ENCODE measurements around the gene PTPRN2.

Gene PTPRN2

GRCh38 chr7:158500651-158501052 lies 87.0 kb downstream of the PTPRN2 start:
- TF ChIP-seq FOXA1 (IDR thresholded peaks at IDR 0.05) (no peak), L3MBTL2 (conservative IDR thresholded peaks at IDR 0.05) (no peak), NFRKB (IDR thresholded peaks at IDR 0.05) (no peak), ELF4 (IDR thresholded peaks at IDR 0.05) (no peak), PKNOX1 (IDR thresholded peaks at IDR 0.05) (no peak), ZNF384 (IDR thresholded peaks at IDR 0.05) (no peak), FOXM1 (IDR thresholded peaks at IDR 0.05; ENCODE audit: borderline replicate concordance) (no peak), BHLHE40 (IDR thresholded peaks at IDR 0.05; ENCODE audit: borderline replicate concordance) (no peak), TARDBP (IDR thresholded peaks at IDR 0.05) (no peak), CTBP1 (IDR thresholded peaks at IDR 0.05; ENCODE audit: borderline replicate concordance) (no peak), ARNT (IDR thresholded peaks at IDR 0.05) (no peak), LEF1 (IDR thresholded peaks at IDR 0.05; ENCODE audit: borderline replicate concordance) (no peak), FOXK2 (IDR thresholded peaks at IDR 0.05) (no peak), SUZ12 (IDR thresholded peaks at IDR 0.05) (no peak), HDGF (IDR thresholded peaks at IDR 0.05; ENCODE audit: borderline replicate concordance) (no peak)
- ChIA-PET POLR2A (no interaction called here), CTCF (no interaction called here)
- no peak for DNase-seq (ENCODE audit: extremely low spot score)

GRCh38 chr7:158499082-158499455 lies 88.6 kb downstream of the PTPRN2 start:
- CTCF ChIA-PET: no interaction called here
- DNase-seq (ENCODE audit: extremely low spot score): no peak
- POLR2A ChIA-PET: no interaction called here
- TF ChIP-seq ZNF384 (IDR thresholded peaks at IDR 0.05) (no peak), SP1 (IDR thresholded peaks at IDR 0.05) (no peak), L3MBTL2 (conservative IDR thresholded peaks at IDR 0.05) (no peak), BHLHE40 (IDR thresholded peaks at IDR 0.05; ENCODE audit: borderline replicate concordance) (no peak), NFRKB (IDR thresholded peaks at IDR 0.05) (no peak), LEF1 (IDR thresholded peaks at IDR 0.05; ENCODE audit: borderline replicate concordance) (no peak), TARDBP (IDR thresholded peaks at IDR 0.05) (no peak), PKNOX1 (IDR thresholded peaks at IDR 0.05) (no peak), ARNT (IDR thresholded peaks at IDR 0.05) (no peak), FOXK2 (IDR thresholded peaks at IDR 0.05) (no peak), HDGF (IDR thresholded peaks at IDR 0.05; ENCODE audit: borderline replicate concordance) (no peak), ELF4 (IDR thresholded peaks at IDR 0.05) (no peak), FOXM1 (IDR thresholded peaks at IDR 0.05; ENCODE audit: borderline replicate concordance) (no peak), CTBP1 (IDR thresholded peaks at IDR 0.05; ENCODE audit: borderline replicate concordance) (no peak), FOXA1 (IDR thresholded peaks at IDR 0.05) (no peak), SUZ12 (IDR thresholded peaks at IDR 0.05) (no peak)

- ChIA-PET POLR2A (no interaction called here), CTCF (no interaction called here)
- DNase-seq (ENCODE audit: extremely low spot score): no peak
- TF ChIP-seq NFRKB (IDR thresholded peaks at IDR 0.05): no peak
- no peak for TF ChIP-seq TARDBP (IDR thresholded peaks at IDR 0.05)
- no peak for TF ChIP-seq CTBP1 (IDR thresholded peaks at IDR 0.05; ENCODE audit: borderline replicate concordance)
- no peak for TF ChIP-seq FOXA1 (IDR thresholded peaks at IDR 0.05)
- no peak for TF ChIP-seq SUZ12 (IDR thresholded peaks at IDR 0.05)
- no peak for TF ChIP-seq SP1 (IDR thresholded peaks at IDR 0.05)
- TF ChIP-seq FOXK2 (IDR thresholded peaks at IDR 0.05): no peak
- no peak for TF ChIP-seq LEF1 (IDR thresholded peaks at IDR 0.05; ENCODE audit: borderline replicate concordance)
- TF ChIP-seq ELF4 (IDR thresholded peaks at IDR 0.05): no peak
Observed at GRCh38 chr7:158498443-158499081, 89.1 kb downstream of the PTPRN2 start.

- ChIA-PET CTCF (no interaction called here), POLR2A (no interaction called here)
- TF ChIP-seq ARNT (IDR thresholded peaks at IDR 0.05): no peak
- TF ChIP-seq NFRKB (IDR thresholded peaks at IDR 0.05): no peak
- TF ChIP-seq TARDBP (IDR thresholded peaks at IDR 0.05): no peak
- TF ChIP-seq SP1 (IDR thresholded peaks at IDR 0.05): no peak
- no peak for DNase-seq (ENCODE audit: extremely low spot score)
Observed at GRCh38 chr7:158497627-158498026, 90.0 kb downstream of the PTPRN2 start.

- DNase-seq (ENCODE audit: extremely low spot score): peak; percentile 37
- CTCF ChIA-PET: no interaction called here
- POLR2A ChIA-PET: no interaction called here
- TF ChIP-seq CTBP1 (IDR thresholded peaks at IDR 0.05; ENCODE audit: borderline replicate concordance) (no peak), FOXM1 (IDR thresholded peaks at IDR 0.05; ENCODE audit: borderline replicate concordance) (no peak), ELF4 (IDR thresholded peaks at IDR 0.05) (no peak), TARDBP (IDR thresholded peaks at IDR 0.05) (no peak), LEF1 (IDR thresholded peaks at IDR 0.05; ENCODE audit: borderline replicate concordance) (no peak), PKNOX1 (IDR thresholded peaks at IDR 0.05) (no peak)
Observed at GRCh38 chr7:158495786-158496185, 91.8 kb downstream of the PTPRN2 start.

- TF ChIP-seq LEF1 (IDR thresholded peaks at IDR 0.05; ENCODE audit: borderline replicate concordance) (no peak), NFRKB (IDR thresholded peaks at IDR 0.05) (no peak), TARDBP (IDR thresholded peaks at IDR 0.05) (no peak), SP1 (IDR thresholded peaks at IDR 0.05) (no peak), ELF4 (IDR thresholded peaks at IDR 0.05) (no peak), ZNF384 (IDR thresholded peaks at IDR 0.05) (no peak), ARNT (IDR thresholded peaks at IDR 0.05) (no peak), L3MBTL2 (conservative IDR thresholded peaks at IDR 0.05) (no peak), CTBP1 (IDR thresholded peaks at IDR 0.05; ENCODE audit: borderline replicate concordance) (no peak), FOXA1 (IDR thresholded peaks at IDR 0.05) (no peak), SUZ12 (IDR thresholded peaks at IDR 0.05) (no peak), HDGF (IDR thresholded peaks at IDR 0.05; ENCODE audit: borderline replicate concordance) (no peak)
- CTCF ChIA-PET: no interaction called here
- POLR2A ChIA-PET: no interaction called here
- no peak for DNase-seq (ENCODE audit: extremely low spot score)
Observed at GRCh38 chr7:158495216-158495615, 92.4 kb downstream of the PTPRN2 start.
